ENCODE data around the gene SSBP3. TPM values are rescaled to one million over a fixed set of nuclear protein-coding genes. Genes with fewer than 3 reads are reported as not detected.

Gene SSBP3
- total and polyA plus RNA-seq, 9 of the 15 experiments (the other 6 are each of a cell fraction or from before 2014, with no cell fraction given), result 8.7 to 108 (median 33.8) TPM

- no peak for TF ChIP-seq HIVEP1 (CRISPR knock-in tag; IDR thresholded peaks at IDR 0.05)
- no peak for TF ChIP-seq TEAD2 (tag; IDR thresholded peaks at IDR 0.05)
- no peak for TF ChIP-seq SNAPC5 (CRISPR knock-in tag; IDR thresholded peaks at IDR 0.05)
- peak; percentile 56; the same call in 1 of the 2 replicates for TF ChIP-seq ZBTB7A (IDR thresholded peaks at IDR 0.05; ENCODE audit: borderline replicate concordance, control insufficient read depth, low read depth, low read length)
- no peak for TF ChIP-seq ZNF79 (CRISPR knock-in tag; IDR thresholded peaks at IDR 0.05; ENCODE audit: low read depth)
- TF ChIP-seq GABPB1 (CRISPR knock-in tag; IDR thresholded peaks at IDR 0.05), result no peak
- TF ChIP-seq TAF7 (tag; IDR thresholded peaks at IDR 0.05), result no peak
- TF ChIP-seq CHAMP1 (IDR thresholded peaks at IDR 0.05), result no peak; the same call in 1 of the 2 replicates
- TF ChIP-seq DACH1 (IDR thresholded peaks at IDR 0.05; ENCODE audit: partially characterized antibody), result no peak
- TF ChIP-seq ZNF263 (CRISPR knock-in tag; IDR thresholded peaks at IDR 0.05; ENCODE audit: borderline replicate concordance), result no peak; the same call in 1 of the 2 replicates
- TF ChIP-seq YY1 (IDR thresholded peaks at IDR 0.05; ENCODE audit: borderline replicate concordance in 1 of 3, control insufficient read depth in 1 of 3, extremely low read depth in 1 of 3, insufficient read depth in 3 of 3, insufficient read length in 1 of 3, insufficient replicate concordance in 2 of 3, low read depth in 1 of 3, low read length in 2 of 3), result peak in 1 of 3 experiments; percentile 44
- peak; percentile 50; the same call in 1 of the 2 replicates for TF ChIP-seq MYNN (IDR thresholded peaks at IDR 0.05)
- TF ChIP-seq MYNN (CRISPR knock-in tag; IDR thresholded peaks at IDR 0.05), result no peak
- no peak; the same call in 1 of the 2 replicates for TF ChIP-seq GATAD2B (IDR thresholded peaks at IDR 0.05; ENCODE audit: borderline replicate concordance)
- peak; percentile 41; the same call in 1 of the 2 replicates for TF ChIP-seq HDGF (IDR thresholded peaks at IDR 0.05)
- no peak for TF ChIP-seq CREB3L1 (IDR thresholded peaks at IDR 0.05; ENCODE audit: borderline replicate concordance, low read depth)
- TF ChIP-seq SAFB2 (IDR thresholded peaks at IDR 0.05; ENCODE audit: borderline replicate concordance, low read depth, low read length, severe bottlenecking), result no peak
- peak; percentile 65 for TF ChIP-seq ATF7 (IDR thresholded peaks at IDR 0.05)
- TF ChIP-seq CREB5 (CRISPR knock-in tag; IDR thresholded peaks at IDR 0.05), result no peak
- peak; percentile 70; the same call in 1 of the 2 replicates for TF ChIP-seq SMARCC2 (IDR thresholded peaks at IDR 0.05; ENCODE audit: low read depth)
- 0 out of 2 replicates have a peak, but pooled peaks have one; percentile 29 for TF ChIP-seq NFIC (IDR thresholded peaks at IDR 0.05)
- TF ChIP-seq BDP1 (IDR thresholded peaks at IDR 0.05; ENCODE audit: insufficient read depth, insufficient read length), result no peak
These were observed 3.3 kb upstream of the SSBP3 start (continued) for GRCh38 chr1:54409156-54410142.
